ENCODE data around the gene SPARCL1. TPM values are rescaled to one million over a fixed set of nuclear protein-coding genes. Genes with fewer than 3 reads are reported as not detected.

The SPARCL1 gene
- total RNA-seq, 2 experiments from 2014 or later = not detected

DNA sequence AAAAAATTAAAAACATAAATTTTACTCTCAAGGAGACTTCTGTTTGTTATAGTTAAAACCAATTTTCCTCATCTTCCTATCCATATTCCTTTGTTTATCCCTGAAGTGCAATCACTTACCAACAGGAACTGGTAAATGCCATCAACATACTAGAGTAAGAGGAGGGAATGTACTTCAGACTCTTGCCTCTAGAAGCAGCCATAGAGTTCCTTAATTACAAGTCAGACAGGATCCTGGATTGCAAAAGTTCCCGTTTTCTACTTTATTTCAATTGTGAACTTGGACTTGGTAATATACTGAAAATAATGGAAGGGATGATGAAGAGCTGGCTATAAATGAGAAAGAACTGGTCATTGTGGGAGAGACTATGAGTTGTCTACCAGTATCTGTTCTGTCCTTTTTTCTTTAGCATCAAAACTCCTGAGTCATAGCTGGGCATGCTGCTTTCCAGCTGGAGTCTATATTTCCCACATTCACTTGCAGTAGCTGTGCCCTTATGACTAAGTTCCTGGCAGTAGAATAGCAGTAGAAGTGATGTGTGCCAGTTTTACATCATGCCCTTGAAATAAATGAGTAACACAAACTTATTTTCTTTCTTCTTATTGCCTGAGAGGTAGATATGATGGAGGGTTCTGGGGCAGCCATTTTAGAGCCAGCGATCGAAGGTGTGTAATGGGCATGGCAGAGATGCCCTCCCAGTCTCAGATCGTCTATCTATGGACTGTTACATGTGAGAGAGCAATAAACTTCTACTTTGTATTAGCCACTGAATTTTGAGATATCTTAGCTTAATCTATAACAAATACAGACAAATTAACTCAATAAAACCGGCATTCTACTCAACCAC is 26.8 kb upstream of the SPARCL1 start:
- Mint-ChIP-seq H3K27me3 (peaks cover 4% of the 10 kb centered on the region), H3K36me3 (ENCODE audit: low read depth) (peaks cover 1% of the 10 kb centered on the region)

DNA sequence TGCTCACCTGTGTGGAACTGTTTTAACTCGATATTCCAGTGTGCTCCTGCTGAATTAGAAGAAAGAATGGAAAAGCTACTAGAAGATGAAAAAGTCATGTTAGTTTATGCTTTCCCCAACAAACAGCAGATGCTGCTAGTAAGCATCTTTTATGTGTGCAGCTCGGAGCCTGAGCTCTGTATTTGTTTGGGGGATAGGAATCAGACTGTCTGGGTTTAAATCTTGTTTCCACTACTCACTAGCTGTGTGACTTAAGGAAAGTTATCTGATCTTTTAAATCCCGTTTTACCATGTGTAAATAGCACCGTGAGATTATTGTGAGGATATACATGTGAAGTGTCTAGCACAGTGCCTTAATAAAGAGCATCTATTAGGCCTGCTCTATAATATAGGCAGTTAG is 24.0 kb upstream of the SPARCL1 start:
- ChIA-PET POLR2A (no interaction called here), CTCF (no interaction called here)
- Mint-ChIP-seq H3K27ac (no peak overlapping the region), H3K4me1 (peaks cover 4% of the 10 kb centered on the region), H3K36me3 (ENCODE audit: low read depth) (no peaks in the 10 kb centered on the region), H3K27me3 (peaks cover 8% of the 10 kb centered on the region), H3K9me3 (peaks cover 4% of the 10 kb centered on the region), H3K4me3 (no peak overlapping the region)
- no peak for DNase-seq

More for the DNA sequence above, 26.8 kb upstream of the SPARCL1 start:
- POLR2A ChIA-PET = no interaction called here
- Mint-ChIP-seq H3K27ac (no peak overlapping the region), H3K9me3 (peaks cover 4% of the 10 kb centered on the region), H3K4me3 (no peak overlapping the region), H3K4me1 (peaks cover 29% of the 10 kb centered on the region)
- DNase-seq = no peak
- CTCF ChIA-PET = no interaction called here

DNA sequence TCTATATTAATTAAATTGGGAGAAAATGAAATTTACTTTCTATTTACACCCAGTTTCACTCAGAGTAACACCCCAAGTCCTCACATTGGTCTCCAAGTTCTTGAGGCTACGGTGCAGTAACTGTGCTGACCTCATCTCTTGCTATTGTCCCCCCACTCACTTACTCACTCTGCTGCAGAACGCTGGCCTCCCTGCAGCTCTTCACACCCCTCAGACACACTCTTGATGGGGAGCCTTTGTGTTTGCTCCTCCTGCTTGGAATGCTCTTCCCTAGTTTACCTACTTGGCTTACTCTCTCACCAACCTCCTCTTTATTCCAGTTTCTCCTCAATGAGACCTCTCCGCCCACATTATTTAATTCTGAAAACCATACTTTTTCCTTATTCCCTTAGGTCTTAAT is 22.2 kb upstream of the SPARCL1 start:
- CTCF ChIA-PET = no interaction called here

DNA sequence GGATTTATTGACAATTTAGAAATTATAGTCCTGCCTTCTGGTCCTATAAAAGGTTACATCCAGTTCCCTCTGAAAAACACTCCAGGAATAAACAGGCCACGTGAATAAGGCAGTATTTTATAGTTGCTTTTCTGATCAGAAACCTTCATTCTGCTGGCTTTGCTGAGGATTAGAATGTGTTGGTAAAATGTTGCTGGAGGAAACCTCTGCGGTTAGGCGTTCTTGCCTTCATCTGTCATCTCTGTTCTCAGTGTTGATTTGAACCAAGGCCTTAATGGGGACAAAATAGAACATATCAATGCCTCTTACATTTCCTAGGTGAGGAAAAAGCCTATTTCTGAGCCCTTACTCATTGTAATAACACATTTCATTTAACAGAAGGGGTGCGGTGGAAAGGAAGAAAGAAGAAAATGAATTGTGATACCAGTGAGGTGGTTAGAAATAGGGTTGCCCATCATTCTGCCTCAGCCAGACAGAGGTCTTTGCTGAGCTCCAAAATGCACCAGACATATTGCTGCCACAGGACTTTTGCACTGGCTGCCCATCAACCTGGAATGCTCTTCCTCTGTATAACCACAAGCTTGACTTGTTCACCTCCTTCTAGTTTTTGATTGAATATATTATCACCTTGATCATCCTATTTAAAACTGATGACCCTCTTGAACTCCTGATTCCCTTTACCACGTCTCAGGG is 18.0 kb upstream of the SPARCL1 start:
- DNase-seq = no peak
- Mint-ChIP-seq H3K27me3 (peaks cover 8% of the 10 kb centered on the region), H3K4me3 (no peak overlapping the region), H3K27ac (no peak overlapping the region), H3K9me3 (no peaks in the 10 kb centered on the region), H3K36me3 (ENCODE audit: low read depth) (no peaks in the 10 kb centered on the region), H3K4me1 (no peaks in the 10 kb centered on the region)
- ChIA-PET CTCF (no interaction called here), POLR2A (no interaction called here)

More for the DNA sequence above, 22.2 kb upstream of the SPARCL1 start:
- Mint-ChIP-seq H3K27me3 (peaks cover 8% of the 10 kb centered on the region), H3K27ac (no peak overlapping the region), H3K36me3 (ENCODE audit: low read depth) (no peaks in the 10 kb centered on the region), H3K4me3 (no peak overlapping the region), H3K9me3 (peaks cover 4% of the 10 kb centered on the region), H3K4me1 (peaks cover 2% of the 10 kb centered on the region)
- no peak for DNase-seq
- POLR2A ChIA-PET = no interaction called here

DNA sequence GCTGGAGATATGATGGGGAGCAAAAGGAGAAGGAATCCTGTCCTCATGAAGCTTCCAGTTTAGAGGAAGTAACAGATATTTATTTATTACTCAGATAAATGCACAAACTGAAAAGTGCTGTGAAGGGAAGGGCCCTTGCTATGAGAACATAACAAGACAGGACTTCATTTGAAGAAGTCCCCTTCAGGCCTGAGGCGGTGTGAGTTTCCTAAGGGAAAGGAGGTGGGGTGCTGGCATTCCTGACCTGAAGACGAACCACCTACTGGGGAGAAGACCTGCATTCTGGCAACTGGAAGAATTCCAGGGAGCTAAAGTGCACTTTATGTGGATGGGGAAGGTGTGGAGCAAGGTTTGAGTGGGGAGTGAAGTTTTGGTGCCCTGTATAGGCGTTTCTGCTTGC is 15.9 kb upstream of the SPARCL1 start:
- Mint-ChIP-seq H3K36me3 (ENCODE audit: low read depth) (no peaks in the 10 kb centered on the region), H3K27ac (no peak overlapping the region), H3K4me3 (no peak overlapping the region), H3K9me3 (no peaks in the 10 kb centered on the region), H3K27me3 (peaks cover 5% of the 10 kb centered on the region), H3K4me1 (no peaks in the 10 kb centered on the region)
- ChIA-PET POLR2A (no interaction called here), CTCF (interaction anchor here (0.7 kb wide), 1 partner anchor 15 kb away, joined by 7 read pairs; no protein-coding TSS in a partner anchor)
- DNase-seq = no peak

DNA sequence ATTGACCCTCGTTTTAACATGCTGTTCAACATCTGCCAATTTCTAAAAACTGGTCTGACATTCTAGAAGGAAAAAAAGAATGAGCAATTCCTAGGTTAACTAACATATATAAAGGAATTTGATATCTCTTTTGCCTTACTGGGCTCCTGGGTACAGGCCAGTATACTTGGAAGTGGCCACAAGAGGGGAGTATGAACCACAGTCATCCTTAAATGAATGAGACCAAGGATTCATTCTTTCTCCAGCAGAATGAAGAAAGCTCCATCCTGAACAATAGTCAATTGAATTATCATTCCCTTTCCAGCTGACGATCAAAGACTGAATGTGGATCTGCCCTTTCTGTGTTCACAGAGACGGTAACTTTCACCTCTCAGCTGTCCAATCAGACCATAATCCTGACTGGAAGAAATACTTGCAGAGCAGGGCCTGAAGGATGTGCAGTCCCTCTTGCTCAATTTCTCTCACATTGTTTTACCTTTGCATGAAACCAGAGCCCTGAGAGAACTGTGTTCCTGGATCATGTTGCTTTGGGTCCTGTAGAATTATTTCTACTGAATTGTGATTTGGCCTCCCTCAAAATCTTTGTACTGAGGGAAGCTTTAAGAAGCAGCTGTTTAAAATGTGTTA is 14.8 kb upstream of the SPARCL1 start:
- Mint-ChIP-seq H3K36me3 (ENCODE audit: low read depth) (no peaks in the 10 kb centered on the region), H3K27ac (no peak overlapping the region), H3K4me1 (no peaks in the 10 kb centered on the region), H3K9me3 (no peaks in the 10 kb centered on the region), H3K4me3 (no peak overlapping the region), H3K27me3 (peaks cover 4% of the 10 kb centered on the region)
- ChIA-PET POLR2A (no interaction called here), CTCF (interaction anchor here (0.6 to 1.0 kb wide), 3 partner anchors 18 to 303 kb away, joined by 3 to 4 read pairs (median 4); no protein-coding TSS in a partner anchor)
- DNase-seq = no peak

DNA sequence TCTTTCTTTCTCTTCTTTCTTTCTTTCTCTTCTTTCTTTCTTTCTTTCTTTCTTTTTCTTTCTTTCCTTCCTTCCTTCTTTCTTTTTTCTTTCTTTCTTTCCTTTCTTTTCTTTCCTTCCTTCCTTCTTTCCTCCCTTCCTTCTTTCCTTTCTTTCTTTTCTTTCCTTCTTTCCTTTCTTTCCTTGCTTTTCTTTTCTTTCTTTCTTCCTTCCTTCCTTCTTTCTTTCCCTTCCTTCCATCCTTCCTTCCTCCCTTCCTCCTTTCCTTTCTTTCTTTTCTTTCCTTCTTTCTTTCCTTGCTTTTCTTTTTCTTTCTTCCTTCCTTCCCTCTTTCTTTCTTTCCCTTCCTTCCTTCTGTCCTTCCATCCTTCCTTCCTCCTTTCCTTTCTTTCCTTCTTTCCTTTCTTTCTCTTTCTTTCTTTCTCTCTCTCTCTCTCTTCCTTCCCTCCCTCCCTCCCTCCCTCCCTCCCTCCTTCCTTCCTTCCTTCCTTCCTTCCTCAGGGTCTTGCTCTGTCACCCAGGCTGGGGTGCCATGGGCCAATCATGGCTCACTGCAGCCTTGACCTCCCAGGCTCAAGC is 13.6 kb upstream of the SPARCL1 start:
- no peak for DNase-seq
- peaks cover 2% of the 10 kb centered on the region for H3K27me3 Mint-ChIP-seq
- H3K4me3 Mint-ChIP-seq = no peak overlapping the region
- H3K9me3 Mint-ChIP-seq = no peaks in the 10 kb centered on the region
- CTCF ChIA-PET = no interaction called here
- H3K27ac Mint-ChIP-seq = no peak overlapping the region
- POLR2A ChIA-PET = no interaction called here
- H3K36me3 Mint-ChIP-seq (ENCODE audit: low read depth) = no peaks in the 10 kb centered on the region
- no peaks in the 10 kb centered on the region for H3K4me1 Mint-ChIP-seq

DNA sequence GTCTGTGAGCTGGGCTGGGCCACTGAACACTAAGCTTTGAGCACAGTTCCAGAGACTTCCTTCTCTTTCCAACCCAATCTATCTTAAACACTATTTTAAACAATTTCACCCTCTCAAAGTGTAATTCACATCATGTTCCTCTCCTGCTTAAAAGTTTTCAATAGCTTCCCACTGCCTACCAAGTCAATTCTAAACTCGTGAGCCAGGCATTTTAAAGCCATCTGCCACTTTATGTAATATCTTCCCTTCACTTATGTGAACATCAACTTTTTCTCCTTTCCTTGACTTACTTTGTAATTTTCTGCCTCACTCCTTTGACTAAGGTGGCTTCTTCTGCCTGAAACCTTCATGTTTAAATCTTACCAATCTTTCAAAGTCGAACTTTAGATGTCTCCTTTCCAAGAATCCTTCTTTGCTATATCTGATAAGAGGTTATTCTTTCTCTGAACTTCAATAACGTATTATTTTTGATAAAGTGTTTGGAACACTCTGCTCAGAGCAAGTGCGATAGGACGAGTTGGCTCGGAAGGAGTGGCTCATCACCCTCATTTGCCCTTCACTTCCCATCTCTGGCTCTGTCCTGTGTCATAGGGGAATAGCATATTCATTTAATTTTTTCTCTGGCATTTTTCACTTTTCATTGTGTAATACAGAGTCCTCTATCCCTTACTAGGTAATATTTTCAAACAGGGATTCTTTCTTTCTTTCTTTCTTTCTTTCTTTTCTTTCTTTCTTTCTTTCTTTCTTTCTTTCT is 13.0 kb upstream of the SPARCL1 start:
- ChIA-PET POLR2A (no interaction called here), CTCF (no interaction called here)
- peaks cover 3% of the 10 kb centered on the region for H3K9me3 Mint-ChIP-seq
- H3K27ac Mint-ChIP-seq = no peak overlapping the region
- H3K36me3 Mint-ChIP-seq (ENCODE audit: low read depth) = no peaks in the 10 kb centered on the region
- no peak overlapping the region for H3K4me3 Mint-ChIP-seq
- no peaks in the 10 kb centered on the region for H3K4me1 Mint-ChIP-seq
- H3K27me3 Mint-ChIP-seq = peaks cover 2% of the 10 kb centered on the region
- DNase-seq = no peak

DNA sequence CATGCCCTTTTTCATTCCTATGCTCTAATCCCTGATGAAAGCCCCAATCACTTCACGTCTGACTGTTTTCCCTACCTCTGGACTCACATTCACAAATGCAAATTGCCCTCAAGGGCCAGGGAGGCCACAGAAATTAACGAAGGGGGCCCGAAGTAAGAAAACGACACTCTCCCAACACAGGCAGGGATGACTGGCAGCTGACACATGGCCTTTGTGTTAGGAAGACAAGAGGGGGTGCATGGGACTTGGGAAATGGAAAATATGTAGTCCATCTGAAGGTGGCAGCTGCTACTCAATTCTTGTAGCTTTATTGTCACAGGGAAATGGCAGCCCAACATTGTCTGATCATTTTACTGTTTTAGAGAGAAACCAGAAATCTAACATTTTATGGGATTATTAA is 12.3 kb upstream of the SPARCL1 start:
- Mint-ChIP-seq H3K9me3 (peaks cover 3% of the 10 kb centered on the region), H3K36me3 (ENCODE audit: low read depth) (no peaks in the 10 kb centered on the region), H3K27me3 (peaks cover 2% of the 10 kb centered on the region), H3K27ac (no peak overlapping the region), H3K4me3 (no peak overlapping the region), H3K4me1 (no peaks in the 10 kb centered on the region)
- POLR2A ChIA-PET = no interaction called here
- DNase-seq = no peak
- CTCF ChIA-PET = no interaction called here

DNA sequence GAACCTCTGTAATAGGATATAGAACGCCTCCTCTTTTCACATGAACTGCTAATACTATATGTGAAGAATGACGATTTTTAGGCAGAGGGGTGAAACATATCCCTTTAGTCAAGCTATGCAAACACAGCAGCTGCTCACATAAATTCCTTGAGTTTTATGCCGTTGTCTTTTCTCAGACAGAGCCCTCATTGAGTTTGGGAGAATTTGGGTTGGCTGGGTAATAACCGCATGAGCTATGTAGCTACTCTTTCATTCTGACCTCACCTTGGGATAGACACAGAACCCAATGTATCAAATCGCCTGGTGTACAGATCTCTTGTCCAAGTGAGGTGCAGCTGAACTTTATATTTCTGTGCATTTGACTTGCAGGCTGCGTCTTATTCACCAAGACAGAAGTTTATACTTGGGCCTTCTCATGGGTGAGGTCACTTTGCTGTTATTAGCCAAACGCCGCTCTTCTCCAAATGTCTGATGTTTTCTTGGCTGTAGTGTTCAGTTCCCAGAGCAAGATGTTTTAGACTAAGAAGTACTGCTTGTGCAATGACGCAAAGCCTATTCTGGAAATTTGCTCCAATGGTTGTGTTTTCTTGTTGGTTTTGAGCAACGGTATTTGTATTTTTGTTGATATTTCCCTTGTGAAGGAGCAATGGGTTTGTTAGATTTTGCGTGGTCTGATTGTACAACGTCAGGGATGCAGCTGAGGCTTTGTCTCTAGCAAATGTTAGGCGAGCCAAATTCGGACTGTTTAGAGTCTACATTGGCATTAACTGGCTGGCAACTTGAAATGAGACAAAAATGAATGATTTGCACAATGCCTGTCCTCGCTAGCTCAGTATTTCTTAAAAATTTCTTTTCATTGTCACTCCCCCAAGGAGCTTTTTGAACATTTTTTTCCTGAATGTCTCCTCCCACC is 11.2 kb upstream of the SPARCL1 start:
- no peak overlapping the region for H3K27ac Mint-ChIP-seq
- CTCF ChIA-PET = no interaction called here
- DNase-seq = no peak
- no peaks in the 10 kb centered on the region for H3K36me3 Mint-ChIP-seq (ENCODE audit: low read depth)
- no peak overlapping the region for H3K4me3 Mint-ChIP-seq
- H3K9me3 Mint-ChIP-seq = peaks cover 3% of the 10 kb centered on the region
- no peaks in the 10 kb centered on the region for H3K4me1 Mint-ChIP-seq
- POLR2A ChIA-PET = no interaction called here
- peaks cover 5% of the 10 kb centered on the region for H3K27me3 Mint-ChIP-seq

DNA sequence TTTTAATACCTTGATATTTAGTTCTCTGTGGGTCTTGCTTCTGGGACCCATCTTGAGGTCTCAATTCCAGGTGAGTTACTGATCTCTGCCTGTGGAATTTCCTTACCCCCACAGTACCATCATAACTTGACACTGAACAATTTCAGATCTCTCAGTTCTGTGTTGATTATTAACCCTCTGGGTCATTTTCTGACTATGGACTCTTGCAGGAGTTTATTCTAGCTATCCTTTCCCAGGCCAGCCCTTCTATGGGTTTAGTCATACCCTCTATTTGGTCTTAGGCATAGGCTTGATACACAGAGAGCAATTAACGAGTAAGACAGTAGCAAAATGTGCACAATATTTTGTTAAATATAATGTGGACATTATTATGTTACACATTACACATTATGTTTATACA is 3.7 kb upstream of the SPARCL1 start:
- H3K27me3 Mint-ChIP-seq = peaks cover 5% of the 10 kb centered on the region
- no peaks in the 10 kb centered on the region for H3K4me1 Mint-ChIP-seq
- ChIA-PET POLR2A (no interaction called here), CTCF (no interaction called here)
- no peaks in the 10 kb centered on the region for H3K36me3 Mint-ChIP-seq (ENCODE audit: low read depth)
- H3K27ac Mint-ChIP-seq = no peak overlapping the region
- DNase-seq = no peak
- peaks cover 3% of the 10 kb centered on the region for H3K9me3 Mint-ChIP-seq
- H3K4me3 Mint-ChIP-seq = no peak overlapping the region

DNA sequence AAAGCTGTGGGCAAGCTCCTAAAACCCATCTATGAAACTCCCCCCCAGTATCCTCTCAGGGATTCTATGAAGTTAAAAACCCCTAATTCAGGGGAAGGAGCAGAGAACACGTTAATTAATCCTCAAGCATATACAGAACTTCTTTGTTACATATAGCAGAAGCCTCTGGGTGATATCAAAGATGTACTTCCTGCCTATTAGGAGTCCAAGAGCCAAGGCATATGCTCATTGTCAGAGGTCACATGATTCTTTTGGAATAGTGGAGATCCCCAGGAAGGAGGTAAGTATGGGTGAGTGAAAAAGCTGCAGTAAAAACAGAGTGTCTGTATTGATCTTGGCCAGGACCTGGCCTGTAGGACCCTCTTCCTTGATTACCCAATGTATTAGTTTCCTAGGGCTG is 2.9 kb upstream of the SPARCL1 start:
- Mint-ChIP-seq H3K36me3 (ENCODE audit: low read depth) (no peaks in the 10 kb centered on the region), H3K27me3 (peaks cover 8% of the 10 kb centered on the region), H3K4me1 (no peaks in the 10 kb centered on the region), H3K4me3 (no peak overlapping the region), H3K9me3 (no peaks in the 10 kb centered on the region), H3K27ac (no peak overlapping the region)
- ChIA-PET POLR2A (no interaction called here), CTCF (no interaction called here)
- no peak for DNase-seq

Measured in activated CD4-positive, alpha-beta memory T cell treated with anti-CD3 and anti-CD28 coated beads, Interleukin-2, amount 10 ng/mL, durations not matched to agents 7 days and 5 days (primary cell).